GM18520 (cell line): ENCODE results near the gene UST.

Experiments used
- ATAC-seq: cut with Tn5 transposase; IDR thresholded peaks from one replicate; pipeline ENCODE4 v1.9.1; 2021; ENCODE audit not compliant: unreplicated experiment

UST gene

DNA sequence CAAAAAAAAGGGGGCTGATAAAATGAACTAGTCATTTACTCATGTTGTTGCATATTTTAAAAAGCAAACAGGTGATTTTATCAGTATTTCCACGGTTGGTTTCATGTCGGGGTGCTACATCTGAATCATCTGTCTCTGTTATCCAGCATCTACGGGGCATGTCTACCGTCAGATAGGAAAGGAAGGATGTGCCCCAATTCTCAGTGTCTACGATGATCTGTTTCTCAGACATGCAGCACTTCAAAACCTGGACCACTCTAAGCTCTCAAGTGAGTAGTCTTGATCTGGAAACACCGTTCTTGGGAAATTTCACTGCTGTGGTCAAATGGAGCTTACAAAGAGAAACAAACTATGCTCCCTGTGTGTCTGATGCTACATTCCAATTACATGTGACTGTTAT lies 330.4 kb downstream of the UST start:
- ATAC-seq = no peak

- ATAC-seq = no peak
Measured at GRCh38 chr6:149078211-149078782, 331.5 kb downstream of the UST start.

- no peak for ATAC-seq
Measured at GRCh38 chr6:149079456-149079855, 332.6 kb downstream of the UST start.

- ATAC-seq = no peak
Measured at GRCh38 chr6:149079911-149080491, 333.2 kb downstream of the UST start.

GRCh38 chr6:149080511-149080910 lies 333.7 kb downstream of the UST start:
- no peak for ATAC-seq

- no peak for ATAC-seq
Measured at GRCh38 chr6:149081281-149081680, 334.5 kb downstream of the UST start.

DNA sequence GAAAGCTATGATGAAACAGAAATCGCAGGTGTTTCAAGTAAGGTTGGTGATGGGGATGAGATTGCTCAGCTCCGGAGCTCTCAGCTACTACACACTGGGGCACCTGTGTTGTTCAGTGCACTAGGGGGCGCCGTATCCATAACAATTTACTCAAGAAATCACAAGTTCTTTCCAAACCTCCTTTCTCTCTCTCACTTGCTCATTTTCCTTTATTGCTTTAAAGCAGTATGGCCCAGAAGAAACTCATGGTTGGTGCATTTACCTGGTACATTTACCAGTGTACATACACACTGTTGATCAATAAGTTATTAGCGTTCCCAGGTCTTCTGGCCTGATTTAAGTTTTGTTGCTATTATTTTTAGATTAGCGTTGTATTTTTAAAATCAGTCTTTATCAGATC lies 335.5 kb downstream of the UST start:
- no peak for ATAC-seq

- no peak for ATAC-seq
Measured at GRCh38 chr6:149084026-149084425, 337.2 kb downstream of the UST start.

DNA sequence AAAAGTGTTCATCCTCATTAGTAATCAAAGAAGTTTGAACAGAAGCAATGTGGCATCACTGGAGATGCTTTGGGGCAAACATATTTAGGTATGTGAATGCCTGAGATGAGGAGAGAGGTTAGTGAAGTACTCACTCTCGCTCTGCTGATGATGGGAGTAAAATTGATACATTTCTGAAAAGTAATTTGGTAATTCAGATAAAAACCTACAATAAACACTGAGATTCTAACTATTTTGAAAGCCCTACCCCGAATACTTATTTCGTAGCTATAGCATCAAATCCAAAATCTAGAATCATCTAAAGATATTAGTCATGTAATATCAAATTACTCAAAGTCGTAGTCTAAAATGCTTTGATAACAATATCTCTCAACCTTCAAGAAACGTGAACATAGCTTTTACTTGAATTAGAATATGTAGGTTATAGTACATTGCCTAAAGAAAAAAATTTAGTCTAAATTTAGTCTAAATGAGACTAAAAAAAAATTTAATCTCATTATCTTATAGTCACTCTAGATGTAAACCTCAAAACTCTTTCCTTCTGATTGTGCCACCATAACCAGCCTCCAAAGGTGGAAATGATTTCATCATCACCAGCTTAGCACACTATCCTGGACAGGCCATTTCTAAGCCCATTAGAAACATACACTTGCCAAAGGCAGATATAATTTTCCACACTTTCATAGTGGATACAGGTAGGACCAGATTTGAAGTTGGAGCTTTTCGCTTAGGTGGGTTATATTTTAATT lies 338.2 kb downstream of the UST start:
- ATAC-seq = no peak

- ATAC-seq = no peak
Measured at GRCh38 chr6:149085557-149085938, 338.7 kb downstream of the UST start.

DNA sequence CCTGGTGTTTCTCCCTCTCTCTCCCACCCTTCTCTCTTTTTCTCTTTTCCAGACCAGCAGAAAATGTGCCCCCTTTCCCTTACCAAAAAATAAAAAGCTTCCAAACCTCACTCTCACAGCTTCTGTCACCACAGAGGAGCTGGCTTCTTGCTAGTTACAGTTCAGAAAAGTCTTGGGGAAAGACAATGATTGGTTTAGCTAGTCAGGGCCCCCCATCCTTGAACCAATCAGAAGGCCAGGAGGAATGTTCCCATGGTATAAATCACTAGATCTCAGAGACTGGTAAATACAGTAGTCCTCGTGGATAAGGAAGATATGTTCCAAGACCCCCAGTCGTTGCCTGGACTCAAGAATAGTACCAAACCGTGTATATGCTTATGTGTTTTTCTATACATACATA lies 339.5 kb downstream of the UST start:
- no peak for ATAC-seq

- ATAC-seq = no peak
Measured at GRCh38 chr6:149087898-149088297, 341.1 kb downstream of the UST start.

DNA sequence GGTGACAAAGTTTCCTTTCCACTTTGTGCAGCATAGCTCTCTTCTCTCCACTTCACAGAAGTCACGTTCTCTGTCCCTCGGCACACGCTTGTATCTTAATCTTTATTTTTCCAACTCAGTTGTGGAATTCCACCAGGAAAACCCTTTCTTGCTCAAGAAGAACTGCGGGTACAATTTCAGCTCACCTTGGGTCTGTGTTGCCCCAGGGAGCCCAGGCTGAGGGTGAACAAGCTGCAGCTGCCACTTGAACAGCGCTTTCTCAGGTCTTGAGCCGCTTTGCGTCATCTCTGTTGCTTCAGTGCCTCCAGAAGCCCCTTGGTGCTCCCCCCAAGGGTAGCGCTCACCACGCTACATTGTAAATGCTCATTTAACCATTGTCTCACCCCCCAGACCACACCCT lies 341.5 kb downstream of the UST start:
- ATAC-seq = no peak

DNA sequence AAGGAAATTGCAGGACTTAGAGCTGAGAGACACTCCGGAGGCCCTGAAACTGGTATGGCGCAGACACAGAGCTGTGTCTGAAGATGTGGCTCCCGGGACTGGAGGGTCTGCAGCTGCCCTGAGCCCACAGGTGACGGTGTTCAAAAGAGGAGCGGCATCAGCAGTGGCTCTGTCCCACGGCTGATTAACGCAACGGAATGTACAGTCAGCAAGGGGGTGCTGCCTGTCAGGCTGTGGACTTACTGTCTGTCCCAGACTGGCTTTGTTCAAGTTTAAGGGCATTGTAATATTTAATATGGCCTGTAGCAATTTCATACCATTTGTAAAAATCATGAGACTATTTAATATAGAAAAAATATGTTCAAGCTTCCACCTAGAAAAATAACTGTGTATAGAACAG lies 342.7 kb downstream of the UST start:
- ATAC-seq = no peak

DNA sequence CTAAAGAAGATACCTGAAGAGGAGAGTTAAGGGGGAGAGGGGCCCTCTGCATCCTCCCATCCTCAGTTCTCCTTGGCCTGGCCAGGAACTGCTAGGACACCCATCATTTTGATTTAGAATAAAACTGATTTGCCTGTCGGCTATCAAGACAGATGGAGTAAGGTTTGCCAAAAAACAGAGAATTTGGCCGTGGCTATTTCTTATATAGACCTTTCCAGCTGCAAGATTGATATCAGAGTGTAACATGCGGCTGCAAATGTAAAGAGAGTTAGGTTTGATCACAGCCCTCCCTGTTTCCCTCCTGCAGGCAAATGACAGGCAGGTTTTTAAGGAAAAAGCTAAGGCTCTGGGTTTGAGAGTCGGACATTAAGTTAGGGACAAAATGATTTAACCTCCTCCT lies 344.1 kb downstream of the UST start:
- ATAC-seq = no peak

- no peak for ATAC-seq
Measured at GRCh38 chr6:149093643-149094042, 346.8 kb downstream of the UST start.

GRCh38 chr6:149094156-149094555 lies 347.3 kb downstream of the UST start:
- no peak for ATAC-seq

DNA sequence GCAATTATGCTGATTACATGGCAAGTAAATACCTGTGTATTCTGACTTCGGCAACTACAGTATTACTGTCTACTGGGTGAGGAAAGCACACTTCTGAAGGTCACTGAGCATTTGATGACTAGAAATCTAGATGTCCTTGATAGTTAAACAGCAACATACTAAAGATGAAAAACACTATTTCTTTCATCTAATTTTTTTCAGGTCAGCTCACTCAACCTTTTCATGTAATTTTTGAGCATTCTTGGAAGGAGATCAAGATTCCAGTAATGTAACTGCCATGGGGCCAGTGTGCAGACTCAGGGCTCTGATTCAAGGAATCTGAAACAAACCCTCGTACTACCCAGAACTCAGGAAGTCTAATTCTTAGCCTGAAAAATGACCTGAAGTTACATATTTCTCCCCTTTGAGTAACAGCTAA lies 348.1 kb downstream of the UST start:
- ATAC-seq = no peak

- ATAC-seq = no peak
Measured at GRCh38 chr6:149095842-149096241, 349.0 kb downstream of the UST start.

DNA sequence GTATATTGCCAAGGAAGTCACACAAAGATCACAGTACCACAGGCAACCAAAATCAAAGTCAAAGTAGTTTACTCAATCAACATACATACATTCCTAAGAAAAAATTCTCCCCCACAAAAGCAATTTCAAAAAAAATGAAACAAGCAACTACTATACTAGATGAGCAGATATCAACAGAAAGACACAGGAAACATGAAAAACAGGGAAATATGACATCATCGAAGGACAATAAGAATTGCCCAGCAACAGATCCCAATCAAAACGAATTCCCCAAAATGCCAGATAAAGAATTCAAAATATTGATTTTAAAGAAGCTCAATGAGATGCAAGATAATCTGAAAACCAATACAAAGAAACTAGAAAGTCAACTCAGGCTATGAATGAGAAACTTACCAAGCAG lies 351.0 kb downstream of the UST start:
- ATAC-seq = no peak

- no peak for ATAC-seq
Measured at GRCh38 chr6:149098700-149099276, 352.0 kb downstream of the UST start.

GRCh38 chr6:149102324-149102723 lies 355.5 kb downstream of the UST start:
- ATAC-seq = no peak
